ENCODE data around the gene PIKFYVE.

The PIKFYVE gene

GRCh38 chr2:208253600-208254117, 12.4 kb upstream of the PIKFYVE start:
- Histone ChIP-seq H3K56ac (ENCODE audit: low read length) (peak overlapping the region; percentile 94), H2BK120ac (ENCODE audit: low read depth, low read length) (peak overlapping the region; percentile 7), H3K4me1 (ENCODE audit: control insufficient read depth, low read depth, low read length) (peaks cover 2% of the 10 kb centered on the region), H3K79me1 (ENCODE audit: low read length) (peaks cover 11% of the 10 kb centered on the region), H3K79me2 (ENCODE audit: control insufficient read depth, insufficient read depth, low read length) (peaks cover 33% of the 10 kb centered on the region), H2AK5ac (ENCODE audit: low read length) (no peak overlapping the region), H3K18ac (ENCODE audit: low read length) (peak overlapping the region; percentile 51), H4K5ac (ENCODE audit: low read length) (no peak overlapping the region), H3K4me2 (ENCODE audit: low read length) (peak overlapping the region; percentile 73), H3K36me3 (ENCODE audit: control insufficient read depth, insufficient read depth, low read length) (peaks cover under 1% of the 10 kb centered on the region), H3K23ac (ENCODE audit: low read length) (no peak overlapping the region), H3K4me3 (ENCODE audit: low read length) (peak overlapping the region; percentile 88), H2BK5ac (ENCODE audit: low read length) (peak overlapping the region; percentile 69), H3K4ac (ENCODE audit: low read depth, low read length) (peak overlapping the region; percentile 92), H4K8ac (ENCODE audit: low read depth, low read length) (no peak overlapping the region), H3K9ac (ENCODE audit: low read length) (peak overlapping the region; percentile 100), H3K27ac (ENCODE audit: low read depth, low read length) (peak overlapping the region; percentile 98), H3K27me3 (ENCODE audit: insufficient read depth, low read length, poor library complexity) (no peaks in the 10 kb centered on the region), H2BK15ac (replicated peaks; ENCODE audit: low read depth) (no peak overlapping the region)
- WGBS (ENCODE audit: extremely low coverage, insufficient coverage, low lambda C conversion rate): no CpG with 5 or more reads among the region's 7 CpGs
- DNase-seq: no peak

DNA sequence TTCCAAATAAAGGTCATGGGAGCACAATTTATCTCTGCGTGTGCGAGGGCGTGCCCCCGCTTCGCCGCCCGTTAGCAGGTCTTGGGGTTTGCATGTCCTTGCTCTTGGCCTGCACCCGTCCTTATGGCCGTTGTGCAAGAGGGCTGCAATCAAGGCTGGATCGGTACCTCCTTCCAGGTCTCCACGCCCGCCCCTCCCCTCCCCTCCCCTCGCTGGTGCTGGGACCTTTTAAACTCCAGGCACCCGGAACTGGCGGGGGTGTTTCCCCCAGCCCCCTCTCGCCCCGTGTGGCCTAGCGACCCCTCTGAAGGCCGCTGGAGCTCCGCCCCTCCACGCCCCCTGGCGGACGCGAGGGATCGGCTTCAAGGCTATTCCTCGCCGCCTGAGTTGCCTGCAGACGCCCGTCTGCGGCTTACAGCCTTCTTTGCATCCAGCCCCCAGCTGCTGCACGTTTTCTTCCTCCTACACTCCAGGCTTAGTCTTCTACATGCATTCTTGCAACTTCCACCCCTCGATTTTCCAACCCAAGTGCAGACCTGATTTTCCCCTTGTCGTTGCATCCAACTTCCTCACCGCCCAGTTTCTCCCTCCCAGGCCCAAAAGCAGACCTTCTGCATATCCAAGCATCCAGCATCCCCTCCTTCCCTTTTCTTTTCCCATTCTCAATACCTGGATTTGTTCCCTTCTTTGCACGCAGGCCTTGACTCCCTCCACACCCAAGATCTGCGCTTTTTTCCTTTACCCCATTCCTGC, 11.8 kb upstream of the PIKFYVE start:
- Histone ChIP-seq H2AK5ac (ENCODE audit: low read length) (peak overlapping the region; percentile 24), H3K27me3 (ENCODE audit: insufficient read depth, low read length, poor library complexity) (no peaks in the 10 kb centered on the region), H3K36me3 (ENCODE audit: control insufficient read depth, insufficient read depth, low read length) (no peaks in the 10 kb centered on the region), H3K18ac (ENCODE audit: low read length) (peak overlapping the region; percentile 87), H3K27ac (ENCODE audit: low read depth, low read length) (peak overlapping the region; percentile 98), H3K56ac (ENCODE audit: low read length) (peak overlapping the region; percentile 100), H3K23ac (ENCODE audit: low read length) (peak overlapping the region; percentile 85), H3K79me1 (ENCODE audit: low read length) (peaks cover 10% of the 10 kb centered on the region), H3K79me2 (ENCODE audit: control insufficient read depth, insufficient read depth, low read length) (peaks cover 33% of the 10 kb centered on the region), H3K4me3 (ENCODE audit: low read length) (peak overlapping the region; percentile 88), H2BK120ac (ENCODE audit: low read depth, low read length) (peak overlapping the region; percentile 49), H4K8ac (ENCODE audit: low read depth, low read length) (no peak overlapping the region), H3K4ac (ENCODE audit: low read depth, low read length) (peak overlapping the region; percentile 90), H2BK5ac (ENCODE audit: low read length) (peak overlapping the region; percentile 95), H3K4me2 (ENCODE audit: low read length) (peak overlapping the region; percentile 73), H3K4me1 (ENCODE audit: control insufficient read depth, low read depth, low read length) (peaks cover 2% of the 10 kb centered on the region), H3K9ac (ENCODE audit: low read length) (peak overlapping the region; percentile 100), H4K5ac (ENCODE audit: low read length) (no peak overlapping the region), H2BK15ac (replicated peaks; ENCODE audit: low read depth) (no peak overlapping the region)
- no CpG with 5 or more reads among the region's 36 CpGs for WGBS (ENCODE audit: extremely low coverage, insufficient coverage, low lambda C conversion rate)
- peak; percentile 96 for DNase-seq

DNA sequence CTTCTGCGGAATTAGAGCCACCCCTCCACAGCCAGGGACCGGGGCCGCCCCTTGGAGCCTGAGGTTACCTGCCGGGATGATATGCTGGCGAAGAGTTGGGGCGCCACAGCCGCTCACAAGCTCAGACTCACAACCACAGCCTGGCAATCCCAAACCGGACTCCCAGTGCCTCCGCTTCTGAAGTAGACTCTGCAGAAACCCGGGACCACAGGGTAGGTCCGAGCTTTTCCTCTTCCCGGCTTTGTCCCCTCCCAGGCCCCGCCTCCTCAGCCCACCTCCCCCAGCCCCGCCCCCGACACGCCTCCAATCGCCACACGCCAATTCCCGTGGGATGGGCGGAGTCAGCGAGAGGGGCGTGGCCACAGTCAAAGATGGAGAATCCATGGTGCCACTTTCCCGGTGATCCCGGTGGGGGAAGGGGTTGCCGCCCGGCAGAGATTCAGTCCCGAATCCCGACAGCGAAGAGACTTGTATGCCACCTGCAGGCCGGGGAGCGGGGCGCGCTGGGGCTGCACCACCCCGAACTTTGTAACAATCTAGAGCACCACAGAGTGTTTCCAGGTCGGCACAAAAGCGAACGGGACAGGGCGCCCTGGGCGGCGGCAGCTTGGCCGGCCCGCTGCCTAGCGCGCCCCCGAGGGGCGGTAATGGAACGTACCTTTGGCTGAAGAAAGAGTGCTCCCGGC, 11.0 kb upstream of the PIKFYVE start, which contains the start of gene IDH1:
IDH1 (minus strand) TSS at position 201 of the 686 bp plus-strand sequence. CDS start 3,520 bp downstream, outside the sequence.
- Histone ChIP-seq H2BK15ac (replicated peaks; ENCODE audit: low read depth) (no peak within 1 kb of the TSS), H3K27ac (ENCODE audit: low read depth, low read length) (peak within 1 kb of the TSS; percentile 99), H3K4me3 (ENCODE audit: low read length) (peak within 1 kb of the TSS; percentile 88), H4K5ac (ENCODE audit: low read length) (no peak within 1 kb of the TSS), H3K4me2 (ENCODE audit: low read length) (peak within 1 kb of the TSS; percentile 73), H3K27me3 (ENCODE audit: insufficient read depth, low read length, poor library complexity) (no peaks in the 10 kb centered on the region), H3K56ac (ENCODE audit: low read length) (peak within 1 kb of the TSS; percentile 100), H3K18ac (ENCODE audit: low read length) (peak within 1 kb of the TSS; percentile 87), H3K79me1 (ENCODE audit: low read length) (peaks cover 10% of the 10 kb centered on the region), H2AK5ac (ENCODE audit: low read length) (peak within 1 kb of the TSS; percentile 24), H3K23ac (ENCODE audit: low read length) (peak within 1 kb of the TSS; percentile 85), H2BK5ac (ENCODE audit: low read length) (peak within 1 kb of the TSS; percentile 95), H4K8ac (ENCODE audit: low read depth, low read length) (no peak within 1 kb of the TSS), H3K4ac (ENCODE audit: low read depth, low read length) (peak within 1 kb of the TSS; percentile 90), H3K36me3 (ENCODE audit: control insufficient read depth, insufficient read depth, low read length) (no peaks in the 10 kb centered on the region), H3K4me1 (ENCODE audit: control insufficient read depth, low read depth, low read length) (peaks cover 2% of the 10 kb centered on the region), H3K79me2 (ENCODE audit: control insufficient read depth, insufficient read depth, low read length) (peaks cover 33% of the 10 kb centered on the region), H3K9ac (ENCODE audit: low read length) (peak within 1 kb of the TSS; percentile 100), H2BK120ac (ENCODE audit: low read depth, low read length) (peak within 1 kb of the TSS; percentile 49)
- WGBS (ENCODE audit: extremely low coverage, insufficient coverage, low lambda C conversion rate): no CpG with 5 or more reads among the region's 48 CpGs
- DNase-seq: peak; percentile 97

- Histone ChIP-seq H3K9ac (ENCODE audit: low read length) (peak overlapping the region; percentile 87), H3K79me2 (ENCODE audit: control insufficient read depth, insufficient read depth, low read length) (peaks cover 31% of the 10 kb centered on the region), H3K79me1 (ENCODE audit: low read length) (peaks cover 8% of the 10 kb centered on the region), H2BK120ac (ENCODE audit: low read depth, low read length) (no peak overlapping the region), H3K4me3 (ENCODE audit: low read length) (peak overlapping the region; percentile 79), H3K4me1 (ENCODE audit: control insufficient read depth, low read depth, low read length) (peaks cover 2% of the 10 kb centered on the region), H4K5ac (ENCODE audit: low read length) (no peak overlapping the region), H3K27me3 (ENCODE audit: insufficient read depth, low read length, poor library complexity) (no peaks in the 10 kb centered on the region), H2AK5ac (ENCODE audit: low read length) (no peak overlapping the region), H3K4me2 (ENCODE audit: low read length) (peak overlapping the region; percentile 30), H2BK5ac (ENCODE audit: low read length) (no peak overlapping the region), H3K18ac (ENCODE audit: low read length) (no peak overlapping the region), H3K23ac (ENCODE audit: low read length) (no peak overlapping the region), H3K56ac (ENCODE audit: low read length) (peak overlapping the region; percentile 88), H3K27ac (ENCODE audit: low read depth, low read length) (peak overlapping the region; percentile 99), H3K4ac (ENCODE audit: low read depth, low read length) (no peak overlapping the region), H4K8ac (ENCODE audit: low read depth, low read length) (no peak overlapping the region), H3K36me3 (ENCODE audit: control insufficient read depth, insufficient read depth, low read length) (no peaks in the 10 kb centered on the region), H2BK15ac (replicated peaks; ENCODE audit: low read depth) (no peak overlapping the region)
- no peak for DNase-seq
- no CpG with 5 or more reads among the region's 13 CpGs for WGBS (ENCODE audit: extremely low coverage, insufficient coverage, low lambda C conversion rate)
These were observed 10.4 kb upstream of the PIKFYVE start for GRCh38 chr2:208255557-208256106.

DNA sequence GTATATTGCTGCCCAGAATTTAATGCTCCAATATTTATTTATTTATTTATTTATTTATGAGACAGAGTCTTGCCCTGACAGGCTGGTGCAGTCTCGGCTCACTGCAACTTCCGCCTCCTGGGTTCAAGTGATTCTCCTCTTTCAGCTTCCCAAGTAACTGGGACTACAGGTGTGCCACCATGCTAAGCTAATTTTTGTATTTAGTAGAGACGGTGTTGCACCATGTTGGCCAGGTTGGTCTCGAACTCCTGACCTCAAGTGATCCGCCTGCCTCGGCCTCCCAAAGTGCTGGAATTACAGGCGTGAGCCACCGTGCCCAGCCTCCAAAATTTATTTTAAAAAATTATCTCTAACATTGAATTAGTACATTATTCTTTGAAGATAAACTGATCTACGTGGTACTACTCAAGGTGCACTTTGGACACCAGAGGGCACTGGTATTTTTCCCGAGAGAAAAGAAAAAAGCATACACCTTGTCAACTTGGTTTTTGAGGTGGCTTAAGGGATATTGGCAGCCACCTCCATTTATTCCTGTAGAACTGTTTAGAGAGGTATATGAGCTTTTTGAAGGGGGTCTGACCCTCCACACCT, 9.8 kb upstream of the PIKFYVE start:
- no peak overlapping the region for H3K9ac ChIP-seq (ENCODE audit: low read length)
- H3K4me3 ChIP-seq (ENCODE audit: low read length): no peak overlapping the region
- no peaks in the 10 kb centered on the region for H3K36me3 ChIP-seq (ENCODE audit: control insufficient read depth, insufficient read depth, low read length)
- no CpG with 5 or more reads among the region's 10 CpGs for WGBS (ENCODE audit: extremely low coverage, insufficient coverage, low lambda C conversion rate)
- no peak overlapping the region for H2AK5ac ChIP-seq (ENCODE audit: low read length)
- peaks cover 2% of the 10 kb centered on the region for H3K4me1 ChIP-seq (ENCODE audit: control insufficient read depth, low read depth, low read length)
- no peak overlapping the region for H2BK120ac ChIP-seq (ENCODE audit: low read depth, low read length)
- no peak overlapping the region for H3K27ac ChIP-seq (ENCODE audit: low read depth, low read length)
- H3K23ac ChIP-seq (ENCODE audit: low read length): no peak overlapping the region
- H3K56ac ChIP-seq (ENCODE audit: low read length): no peak overlapping the region
- H3K79me1 ChIP-seq (ENCODE audit: low read length): peaks cover 8% of the 10 kb centered on the region
- no peak overlapping the region for H3K4me2 ChIP-seq (ENCODE audit: low read length)
- no peaks in the 10 kb centered on the region for H3K27me3 ChIP-seq (ENCODE audit: insufficient read depth, low read length, poor library complexity)
- H2BK5ac ChIP-seq (ENCODE audit: low read length): no peak overlapping the region
- no peak overlapping the region for H3K18ac ChIP-seq (ENCODE audit: low read length)
- H2BK15ac ChIP-seq (replicated peaks; ENCODE audit: low read depth): no peak overlapping the region
- H3K4ac ChIP-seq (ENCODE audit: low read depth, low read length): no peak overlapping the region
- no peak overlapping the region for H4K8ac ChIP-seq (ENCODE audit: low read depth, low read length)
- no peak overlapping the region for H4K5ac ChIP-seq (ENCODE audit: low read length)
- DNase-seq: peak; percentile 48
- H3K79me2 ChIP-seq (ENCODE audit: control insufficient read depth, insufficient read depth, low read length): peaks cover 29% of the 10 kb centered on the region
